Myocyte (in vitro differentiated cells): ENCODE measurements around the gene DHDDS. TPM values are rescaled to one million over a fixed set of nuclear protein-coding genes. Genes with fewer than 3 reads are reported as not detected.
"Not testable (repeated sequence)": the region's sequence is repeated elsewhere in the genome, so short reads cannot be mapped to it uniquely, and the experiment has no call there.

Experiments used
- DNase-seq: peaks from one replicate; pipeline ENCODE4 v3.0.0-alpha.2; 2012; ENCODE audit warnings: low read depth
- polyA plus RNA-seq: library from polyadenylated mRNA; unstranded; fragments of >200 nt; gene quantifications from one replicate; pipeline ENCODE4 v1.2.1, GENCODE V29; 2012; ENCODE audit warnings: missing spikeins
- total RNA-seq: library from RNA; depleted of rRNA; stranded (reverse); fragments of >200 nt; gene quantifications from 2 replicates; pipeline ENCODE4 v1.2.3, GENCODE V29; 2014

The DHDDS gene
- total RNA-seq: 51.6 and 55.3 TPM in 2 replicates
- 53.4 TPM for polyA plus RNA-seq

GRCh38 chr1:26431979-26432695, at the start of gene DHDDS:
DHDDS (plus strand) TSS chr1:26432321; CDS start chr1:26432946, 625 bp downstream.
- peak; percentile 99 for DNase-seq

GRCh38 chr1:26384076-26384475, 48.0 kb upstream of the DHDDS start:
- no peak for DNase-seq

- DNase-seq: not testable (repeated sequence)
Measured at GRCh38 chr1:26385063-26385462, 47.1 kb upstream of the DHDDS start.

- peak; percentile 32 for DNase-seq
Measured at GRCh38 chr1:26387447-26387846, 44.7 kb upstream of the DHDDS start.

- DNase-seq: no peak
Measured at GRCh38 chr1:26388791-26389445, 43.2 kb upstream of the DHDDS start.

GRCh38 chr1:26389604-26390247, 42.4 kb upstream of the DHDDS start:
- DNase-seq: no peak

GRCh38 chr1:26391450-26391849, 40.7 kb upstream of the DHDDS start:
- peak; percentile 51 for DNase-seq

GRCh38 chr1:26395754-26396153, 36.4 kb upstream of the DHDDS start:
- DNase-seq: no peak

- no peak for DNase-seq
Measured at GRCh38 chr1:26399034-26399433, 33.1 kb upstream of the DHDDS start.

GRCh38 chr1:26401891-26402290, 30.2 kb upstream of the DHDDS start:
- no peak for DNase-seq

- DNase-seq: no peak
Measured at GRCh38 chr1:26403656-26404055, 28.5 kb upstream of the DHDDS start.

GRCh38 chr1:26404641-26405040, 27.5 kb upstream of the DHDDS start:
- DNase-seq: no peak

GRCh38 chr1:26405281-26405915, 26.7 kb upstream of the DHDDS start:
- DNase-seq: no peak

GRCh38 chr1:26408604-26409003, 23.5 kb upstream of the DHDDS start:
- peak; percentile 86 for DNase-seq

- DNase-seq: no peak
Measured at GRCh38 chr1:26409191-26409807, 22.8 kb upstream of the DHDDS start.

GRCh38 chr1:26410706-26411623, 21.2 kb upstream of the DHDDS start, which contains the start of gene LIN28A:
LIN28A (plus strand) TSS chr1:26410817; CDS start chr1:26410892, 75 bp downstream.
- no peak for DNase-seq

GRCh38 chr1:26411624-26412074, 20.5 kb upstream of the DHDDS start:
- DNase-seq: no peak

- DNase-seq: no peak
Measured at GRCh38 chr1:26412180-26412840, 19.8 kb upstream of the DHDDS start.

GRCh38 chr1:26413031-26413430, 19.1 kb upstream of the DHDDS start:
- DNase-seq: no peak
